ENCODE results near the gene TEX44.

TEX44 gene

GRCh38 chr2:231605607-231606091, 13.0 kb downstream of the TEX44 start:
- no peak for FAIRE-seq

GRCh38 chr2:231606941-231607340, 14.3 kb downstream of the TEX44 start:
- no peak for FAIRE-seq

GRCh38 chr2:231611273-231612108, 18.8 kb downstream of the TEX44 start:
- FAIRE-seq: no peak

GRCh38 chr2:231612109-231612455, 19.4 kb downstream of the TEX44 start:
- FAIRE-seq: no peak

- no peak for FAIRE-seq
These were observed 20.0 kb downstream of the TEX44 start for GRCh38 chr2:231612456-231613330.

- FAIRE-seq: no peak
These were observed 20.6 kb downstream of the TEX44 start for GRCh38 chr2:231613331-231613662.

GRCh38 chr2:231613663-231614558, 21.2 kb downstream of the TEX44 start:
- FAIRE-seq: no peak

- no peak for FAIRE-seq
These were observed 21.9 kb downstream of the TEX44 start for GRCh38 chr2:231614559-231615057.

- FAIRE-seq: no peak
These were observed 22.5 kb downstream of the TEX44 start for GRCh38 chr2:231615058-231615671.

- no peak for FAIRE-seq
These were observed 23.6 kb downstream of the TEX44 start for GRCh38 chr2:231616296-231616695.

- no peak for FAIRE-seq
These were observed 24.6 kb downstream of the TEX44 start for GRCh38 chr2:231617059-231617926.

GRCh38 chr2:231621051-231621879, 28.6 kb downstream of the TEX44 start:
- FAIRE-seq: no peak

- no peak for FAIRE-seq
These were observed 30.3 kb downstream of the TEX44 start for GRCh38 chr2:231622963-231623362.

- FAIRE-seq: no peak
These were observed 33.8 kb downstream of the TEX44 start for GRCh38 chr2:231626449-231626848.

- FAIRE-seq: no peak
These were observed 34.9 kb downstream of the TEX44 start for GRCh38 chr2:231627384-231628120.

GRCh38 chr2:231632559-231633142, 40.0 kb downstream of the TEX44 start:
- no peak for FAIRE-seq

GRCh38 chr2:231633241-231633976, 40.7 kb downstream of the TEX44 start:
- no peak for FAIRE-seq

- no peak for FAIRE-seq
These were observed 41.7 kb downstream of the TEX44 start for GRCh38 chr2:231634412-231634811.

Measured in endometrium (tissue), 2 donors.